Ectodermal cell (in vitro differentiated cells): ENCODE data around the gene STOX2. TPM values are rescaled to one million over a fixed set of nuclear protein-coding genes. Genes with fewer than 3 reads are reported as not detected.

Experiments
- H3K27ac ChIP-seq: 2 replicates; pipeline ENCODE4 v1.7.0; 2013; ENCODE audit warnings: mild to moderate bottlenecking, low read depth, low read length; ENCODE audit not compliant: insufficient read depth, poor library complexity, severe bottlenecking
- H3K27me3 ChIP-seq: 2 replicates; pipeline ENCODE4 v1.7.0; 2013; ENCODE audit warnings: mild to moderate bottlenecking, low read length; ENCODE audit not compliant: insufficient read depth, control insufficient read depth, poor library complexity, severe bottlenecking
- H3K36me3 ChIP-seq: one replicate; pipeline ENCODE4 v1.7.0; 2013; ENCODE audit warnings: low read length; ENCODE audit not compliant: control insufficient read depth, insufficient read depth
- H3K4me1 ChIP-seq: one replicate; pipeline ENCODE4 v1.7.0; 2013; ENCODE audit warnings: low read length; ENCODE audit not compliant: control insufficient read depth, insufficient read depth
- H3K4me3 ChIP-seq: 2 replicates; pipeline ENCODE4 v1.7.0; 2013; ENCODE audit warnings: low read depth, low read length, control low read depth; ENCODE audit not compliant: insufficient read depth
- H3K9me3 ChIP-seq: 2 replicates; pipeline ENCODE4 v1.7.0; 2013; ENCODE audit warnings: mild to moderate bottlenecking, low read length, moderate library complexity; ENCODE audit not compliant: control insufficient read depth
- WGBS, 2 experiments: methylation state at CpG; one replicate each; pipeline ENCODE4 v1.1.7; 2013; ENCODE audit warnings: missing lambda C conversion rate in 2 of 2; 5-methylcytosine and 5-hydroxymethylcytosine counted together
- polyA plus RNA-seq, 4 experiments: library from polyadenylated mRNA; stranded (reverse); fragments of 50-300 nt; gene quantifications; one replicate each; pipeline ENCODE4 v1.2.3, GENCODE V29; 2013

STOX2 gene
- polyA plus RNA-seq (2013, experiment 1 of 4): 23.3 TPM
- polyA plus RNA-seq (2013, experiment 2 of 4): 20.0 TPM
- 19.1 TPM for polyA plus RNA-seq (2013, experiment 3 of 4)
- 23.6 TPM for polyA plus RNA-seq (2013, experiment 4 of 4)

- peak within 1 kb of the TSS; percentile 37 for H3K27ac ChIP-seq
- H3K4me1 ChIP-seq: no peaks in the 10 kb centered on the region
- H3K9me3 ChIP-seq: no peaks in the 10 kb centered on the region
- H3K36me3 ChIP-seq: no peaks in the 10 kb centered on the region
- H3K27me3 ChIP-seq: peaks cover 24% of the 10 kb centered on the region
- 1% methylated on average over 45 of the region's 45 CpGs for WGBS, 2 experiments
- peak within 1 kb of the TSS; percentile 57 for H3K4me3 ChIP-seq
These were observed at the start of gene STOX2 for GRCh38 chr4:183905081-183905592. TSS of gene STOX2 (plus strand) at chr4:183905307. CDS start at chr4:183906791, 1,484 bp downstream.

GRCh38 chr4:183855323-183856190 is 49.5 kb upstream of the STOX2 start:
- H3K27ac ChIP-seq: no peak overlapping the region

GRCh38 chr4:183857040-183857439 is 48.1 kb upstream of the STOX2 start:
- no peaks in the 10 kb centered on the region for H3K9me3 ChIP-seq
- H3K27ac ChIP-seq: no peak overlapping the region
- 86 to 90% methylated on average over 5 of the region's 5 CpGs for WGBS, 2 experiments
- no peak overlapping the region for H3K4me3 ChIP-seq
- H3K4me1 ChIP-seq: peaks cover 14% of the 10 kb centered on the region
- H3K36me3 ChIP-seq: no peaks in the 10 kb centered on the region
- H3K27me3 ChIP-seq: peaks cover 60% of the 10 kb centered on the region

More at GRCh38 chr4:183855323-183856190, 49.5 kb upstream of the STOX2 start:
- Histone ChIP-seq H3K9me3 (no peaks in the 10 kb centered on the region), H3K36me3 (no peaks in the 10 kb centered on the region), H3K4me3 (no peak overlapping the region), H3K4me1 (peaks cover 14% of the 10 kb centered on the region), H3K27me3 (peaks cover 63% of the 10 kb centered on the region)
- WGBS, 2 experiments: 96% methylated on average over 14 of the region's 14 CpGs

DNA sequence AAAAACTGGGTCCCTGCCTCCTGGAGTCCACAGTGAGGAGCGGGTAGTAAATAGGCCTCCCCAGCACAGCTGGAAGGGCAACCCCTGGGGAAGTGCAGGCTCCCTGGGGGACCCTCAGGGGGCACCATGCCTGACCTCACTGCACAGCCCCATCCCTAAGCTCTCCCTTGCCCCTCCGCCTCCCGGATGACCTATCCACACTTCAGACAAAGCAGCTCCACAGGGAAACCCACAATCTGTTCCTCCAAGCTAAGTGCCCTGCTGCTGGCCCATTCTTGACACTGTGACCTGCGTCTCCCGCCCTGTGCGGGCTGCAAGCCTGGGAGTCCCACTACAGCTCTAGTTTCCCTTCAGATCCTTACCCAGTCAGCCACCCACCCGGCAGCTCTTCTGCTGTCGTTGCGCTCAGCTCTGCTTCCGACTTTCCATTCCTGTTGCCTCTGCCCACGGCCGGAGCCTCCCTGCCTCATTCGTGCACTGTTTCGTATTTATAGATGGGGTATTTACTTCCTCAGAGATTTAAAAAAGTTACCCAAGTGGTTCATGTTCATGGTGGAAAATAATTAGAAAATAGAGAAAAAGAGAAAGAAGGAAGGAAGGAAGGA is 47.0 kb upstream of the STOX2 start:
- Histone ChIP-seq H3K4me1 (peaks cover 14% of the 10 kb centered on the region), H3K27ac (no peak overlapping the region), H3K27me3 (peaks cover 58% of the 10 kb centered on the region), H3K9me3 (no peaks in the 10 kb centered on the region), H3K36me3 (no peaks in the 10 kb centered on the region), H3K4me3 (no peak overlapping the region)
- WGBS, 2 experiments: 34 to 35% methylated on average over 14 of the region's 14 CpGs

DNA sequence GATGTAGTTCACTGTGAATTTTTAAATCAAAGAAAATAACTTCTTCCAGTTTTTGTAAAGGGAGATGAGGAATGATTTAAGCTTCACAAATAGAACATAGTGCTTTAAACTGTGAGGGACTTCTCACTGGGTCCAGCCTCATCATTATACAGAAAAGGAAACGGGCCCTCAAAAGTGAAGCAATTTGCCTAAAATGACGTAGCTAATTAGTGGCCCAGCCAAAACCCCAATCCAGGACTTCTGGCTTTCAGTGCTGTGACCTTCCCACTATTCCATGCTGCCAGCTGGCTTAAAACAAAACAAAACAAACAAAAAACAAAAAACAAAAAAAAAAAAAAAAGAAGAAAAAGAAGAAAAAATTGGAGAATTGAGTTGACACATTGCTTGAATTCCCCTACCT is 45.0 kb upstream of the STOX2 start:
- H3K36me3 ChIP-seq: no peaks in the 10 kb centered on the region

GRCh38 chr4:183860731-183861130 is 44.4 kb upstream of the STOX2 start:
- no peaks in the 10 kb centered on the region for H3K9me3 ChIP-seq
- peaks cover 50% of the 10 kb centered on the region for H3K27me3 ChIP-seq
- no peaks in the 10 kb centered on the region for H3K36me3 ChIP-seq
- peak overlapping the region; percentile 21 for H3K27ac ChIP-seq
- H3K4me1 ChIP-seq: peaks cover 14% of the 10 kb centered on the region
- no peak overlapping the region for H3K4me3 ChIP-seq
- WGBS, 2 experiments: 63 to 71% methylated on average over 10 of the region's 10 CpGs

More for the DNA sequence above, 45.0 kb upstream of the STOX2 start:
- 80 to 91% methylated on average over 2 of the region's 2 CpGs for WGBS, 2 experiments
- H3K4me1 ChIP-seq: peaks cover 14% of the 10 kb centered on the region
- H3K27ac ChIP-seq: no peak overlapping the region
- H3K4me3 ChIP-seq: no peak overlapping the region
- H3K27me3 ChIP-seq: peaks cover 56% of the 10 kb centered on the region
- no peaks in the 10 kb centered on the region for H3K9me3 ChIP-seq

DNA sequence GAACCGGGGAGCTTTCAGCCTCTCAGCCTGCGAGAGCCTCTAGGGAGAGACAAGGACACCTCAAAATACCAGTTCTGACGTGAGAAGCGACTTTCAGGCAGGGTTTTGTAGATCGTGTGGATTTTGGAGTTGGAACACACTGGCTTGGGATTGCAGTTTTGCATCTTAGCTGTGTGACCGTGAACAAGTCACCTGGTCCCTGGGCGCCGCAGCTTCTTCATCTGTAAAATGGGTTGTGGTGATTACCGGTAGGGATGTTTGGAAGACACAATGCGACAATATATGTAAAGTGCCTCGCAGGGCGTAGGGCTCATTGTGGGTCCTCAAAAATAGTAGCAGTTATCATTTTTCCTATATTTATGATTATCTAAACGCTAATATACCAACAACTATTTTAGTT is 43.7 kb upstream of the STOX2 start:
- no peaks in the 10 kb centered on the region for H3K9me3 ChIP-seq
- H3K4me3 ChIP-seq: no peak overlapping the region
- peaks cover 44% of the 10 kb centered on the region for H3K27me3 ChIP-seq
- no peaks in the 10 kb centered on the region for H3K36me3 ChIP-seq
- peaks cover 14% of the 10 kb centered on the region for H3K4me1 ChIP-seq
- 94 to 96% methylated on average over 13 of the region's 13 CpGs for WGBS, 2 experiments
- H3K27ac ChIP-seq: no peak overlapping the region

DNA sequence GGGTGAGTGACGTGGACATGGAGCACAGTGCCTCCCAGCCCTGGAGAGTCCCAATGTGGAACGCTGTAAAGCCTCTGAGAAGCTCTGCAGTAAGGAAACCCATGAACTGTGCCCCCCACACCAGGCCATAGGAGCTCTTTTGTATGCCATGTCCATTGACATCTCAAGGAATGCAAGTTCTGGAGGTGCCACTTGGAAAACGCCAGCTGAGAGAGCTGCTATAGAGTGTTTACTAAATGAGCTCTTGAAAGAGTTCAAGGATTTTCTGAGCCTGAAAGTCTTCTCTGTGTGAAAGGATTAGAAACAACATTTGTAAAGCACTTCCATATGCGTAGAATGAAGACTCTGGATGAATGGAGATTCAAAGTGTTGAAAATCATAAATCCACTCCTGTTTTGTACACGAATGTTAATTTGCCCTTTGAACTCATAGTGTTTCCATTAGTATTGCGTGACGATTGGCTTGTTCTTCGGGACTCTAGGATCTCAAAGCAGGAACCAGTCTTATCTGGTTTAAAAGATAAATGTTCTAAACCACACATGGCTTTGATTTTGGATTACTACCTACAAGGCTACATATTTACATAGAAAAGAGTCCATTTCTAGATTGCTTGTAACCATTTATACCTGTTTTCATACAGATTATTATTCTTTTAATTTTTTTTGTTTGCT is 41.8 kb upstream of the STOX2 start:
- Histone ChIP-seq H3K9me3 (no peaks in the 10 kb centered on the region), H3K4me1 (peaks cover 8% of the 10 kb centered on the region), H3K27me3 (peaks cover 30% of the 10 kb centered on the region), H3K36me3 (no peaks in the 10 kb centered on the region), H3K27ac (no peak overlapping the region), H3K4me3 (no peak overlapping the region)
- 94 to 96% methylated on average over 8 of the region's 8 CpGs for WGBS, 2 experiments

DNA sequence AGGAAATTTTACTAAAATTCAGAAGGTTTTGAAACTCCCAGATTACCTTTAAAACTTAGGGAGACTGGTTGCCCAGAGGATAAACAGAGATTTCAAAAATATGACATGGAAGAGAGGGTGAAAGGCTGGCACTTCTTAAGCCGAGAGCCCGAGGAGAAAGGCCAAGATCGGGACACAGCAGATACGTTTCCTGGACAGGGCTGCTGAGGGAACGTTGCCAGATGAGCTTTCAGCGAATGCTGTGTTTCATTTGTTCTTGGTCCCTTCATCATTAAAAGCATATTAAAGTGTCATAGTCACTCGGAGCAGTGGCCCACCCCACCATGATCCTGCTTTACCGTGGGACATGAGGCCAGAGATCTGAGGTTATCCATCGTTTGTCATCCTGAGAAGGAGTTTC is 37.9 kb upstream of the STOX2 start:
- H3K36me3 ChIP-seq: no peaks in the 10 kb centered on the region
- no peaks in the 10 kb centered on the region for H3K4me1 ChIP-seq
- peaks cover 9% of the 10 kb centered on the region for H3K27me3 ChIP-seq
- H3K27ac ChIP-seq: no peak overlapping the region
- 94 to 95% methylated on average over 9 of the region's 9 CpGs for WGBS, 2 experiments
- no peaks in the 10 kb centered on the region for H3K9me3 ChIP-seq
- no peak overlapping the region for H3K4me3 ChIP-seq

GRCh38 chr4:183870997-183871396 is 34.1 kb upstream of the STOX2 start:
- Histone ChIP-seq H3K36me3 (no peaks in the 10 kb centered on the region), H3K4me1 (no peaks in the 10 kb centered on the region), H3K27ac (no peak overlapping the region), H3K9me3 (no peaks in the 10 kb centered on the region), H3K27me3 (no peaks in the 10 kb centered on the region), H3K4me3 (no peak overlapping the region)
- 86 to 87% methylated on average over 3 of the region's 3 CpGs for WGBS, 2 experiments
